ENCODE data around the gene SYNE3.
"Not testable (repeated sequence)": the region's sequence is repeated elsewhere in the genome, so short reads cannot be mapped to it uniquely, and the experiment has no call there.

SYNE3 gene

DNA sequence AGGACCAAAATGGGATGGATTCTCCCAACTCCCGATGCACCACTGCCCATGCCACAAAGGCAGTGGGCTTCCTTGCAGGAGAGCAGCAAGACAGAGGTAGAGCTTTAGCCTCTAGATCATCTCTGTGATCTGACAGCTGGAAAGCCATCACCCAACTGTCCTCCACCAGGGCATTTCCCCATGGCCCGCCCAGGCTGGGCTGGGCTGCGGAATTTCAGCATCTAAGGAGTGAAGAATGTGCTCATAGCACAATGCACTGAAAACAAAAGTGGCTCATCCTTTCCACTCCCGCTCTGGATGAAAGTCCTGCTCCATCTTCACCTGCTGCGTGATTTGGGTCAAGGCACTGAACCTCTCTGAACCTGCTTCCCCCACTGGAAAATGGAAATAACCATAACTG is 5.6 kb downstream of the SYNE3 start:
- no peak for DNase-seq (ENCODE audit: low read depth)

DNA sequence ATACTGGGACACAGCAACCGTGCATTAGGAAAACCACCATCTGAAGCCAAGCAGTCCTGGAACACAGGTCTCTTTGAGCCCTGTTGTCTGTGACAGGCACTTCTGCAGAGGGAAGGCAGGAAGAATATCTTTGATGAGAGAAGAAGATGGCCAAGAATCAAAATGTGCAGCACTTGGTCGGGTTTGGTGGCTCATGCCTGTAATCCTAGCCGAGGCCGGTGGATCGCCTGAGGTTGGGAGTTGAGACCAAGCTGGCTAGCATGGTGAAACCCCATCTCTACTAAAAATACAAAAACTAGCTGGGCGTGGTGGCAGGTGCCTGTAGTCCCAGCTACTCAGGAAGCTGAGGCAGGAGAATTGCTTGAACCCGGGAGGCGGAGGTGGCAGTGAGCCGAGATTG is 6.1 kb downstream of the SYNE3 start:
- not testable (repeated sequence) for H3K4me3 ChIP-seq (ENCODE audit: low read length); DNase-seq (ENCODE audit: low read depth)

More for the DNA sequence above, 5.6 kb downstream of the SYNE3 start:
- H3K4me3 ChIP-seq (ENCODE audit: low read length): no peak overlapping the region
- TF ChIP-seq, protein P1, sequence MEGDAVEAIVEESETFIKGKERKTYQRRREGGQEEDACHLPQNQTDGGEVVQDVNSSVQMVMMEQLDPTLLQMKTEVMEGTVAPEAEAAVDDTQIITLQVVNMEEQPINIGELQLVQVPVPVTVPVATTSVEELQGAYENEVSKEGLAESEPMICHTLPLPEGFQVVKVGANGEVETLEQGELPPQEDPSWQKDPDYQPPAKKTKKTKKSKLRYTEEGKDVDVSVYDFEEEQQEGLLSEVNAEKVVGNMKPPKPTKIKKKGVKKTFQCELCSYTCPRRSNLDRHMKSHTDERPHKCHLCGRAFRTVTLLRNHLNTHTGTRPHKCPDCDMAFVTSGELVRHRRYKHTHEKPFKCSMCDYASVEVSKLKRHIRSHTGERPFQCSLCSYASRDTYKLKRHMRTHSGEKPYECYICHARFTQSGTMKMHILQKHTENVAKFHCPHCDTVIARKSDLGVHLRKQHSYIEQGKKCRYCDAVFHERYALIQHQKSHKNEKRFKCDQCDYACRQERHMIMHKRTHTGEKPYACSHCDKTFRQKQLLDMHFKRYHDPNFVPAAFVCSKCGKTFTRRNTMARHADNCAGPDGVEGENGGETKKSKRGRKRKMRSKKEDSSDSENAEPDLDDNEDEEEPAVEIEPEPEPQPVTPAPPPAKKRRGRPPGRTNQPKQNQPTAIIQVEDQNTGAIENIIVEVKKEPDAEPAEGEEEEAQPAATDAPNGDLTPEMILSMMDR (conservative IDR thresholded peaks at IDR 0.05; ENCODE audit: low read length): no peak

DNA sequence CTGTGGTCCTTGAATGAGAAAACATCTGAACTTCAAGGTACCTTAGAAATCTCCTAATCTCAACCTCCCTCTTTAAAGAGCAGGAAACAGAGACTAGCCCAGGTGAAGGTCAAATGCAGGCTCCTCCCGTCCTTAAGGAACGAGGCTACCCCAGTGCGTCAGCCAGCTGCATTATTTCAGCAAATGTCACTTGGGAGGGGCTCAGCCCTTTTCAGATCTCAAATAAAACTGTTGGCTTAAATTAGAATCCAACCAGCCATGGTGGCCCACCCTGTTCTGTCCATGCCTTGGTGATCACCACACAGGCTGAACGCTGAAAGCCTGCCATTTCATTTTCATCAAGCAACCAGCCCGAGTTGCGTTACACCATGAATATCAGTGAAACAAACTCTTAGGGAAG is 7.0 kb downstream of the SYNE3 start:
- DNase-seq (ENCODE audit: low read depth): no peak
- H3K4me3 ChIP-seq (ENCODE audit: low read length): no peak overlapping the region
- TF ChIP-seq, protein P1 (conservative IDR thresholded peaks at IDR 0.05; ENCODE audit: low read length): no peak

DNA sequence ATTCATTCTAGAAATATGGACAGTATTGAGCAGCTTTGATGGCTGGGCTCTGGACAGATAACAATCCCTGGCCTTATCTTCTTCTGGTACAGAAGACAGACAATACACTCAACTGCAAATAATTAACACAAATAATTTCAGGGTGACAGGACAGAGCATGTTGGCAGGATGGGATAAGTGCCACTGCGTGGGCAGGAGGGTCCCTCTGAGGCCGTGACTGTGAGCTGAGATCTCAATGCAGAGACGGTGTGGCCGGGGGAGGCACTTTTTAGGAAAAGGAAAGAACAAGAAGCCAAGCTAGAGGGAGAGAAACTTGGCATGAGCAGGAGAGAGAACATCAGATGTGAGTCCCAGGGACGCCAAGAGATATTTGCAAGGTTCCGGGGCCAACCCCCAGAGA is 8.1 kb downstream of the SYNE3 start:
- no peak for DNase-seq (ENCODE audit: low read depth)
- TF ChIP-seq, protein P1 (conservative IDR thresholded peaks at IDR 0.05; ENCODE audit: low read length): no peak
- H3K4me3 ChIP-seq (ENCODE audit: low read length): no peak overlapping the region

DNA sequence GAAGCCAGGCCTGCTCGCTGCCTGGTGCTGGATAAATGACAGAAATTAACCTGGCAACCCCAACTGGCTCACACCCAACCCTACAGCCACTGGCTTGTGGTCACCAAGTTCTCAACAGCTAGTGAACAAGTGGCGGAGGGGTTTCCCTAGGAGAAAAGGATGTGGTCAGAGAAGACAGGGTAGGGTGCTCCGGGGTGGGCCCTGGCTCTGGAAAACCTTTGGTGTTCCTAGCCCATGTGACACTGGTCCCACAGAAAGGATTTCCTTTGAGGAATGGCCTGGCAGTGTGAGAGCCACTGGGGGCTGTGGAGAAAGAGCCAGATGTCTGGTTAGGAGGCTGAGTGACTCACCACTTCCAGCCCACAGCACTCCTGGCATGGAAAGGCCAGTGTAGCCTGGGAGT is 8.7 kb downstream of the SYNE3 start:
- DNase-seq (ENCODE audit: low read depth): peak; percentile 77
- H3K4me3 ChIP-seq (ENCODE audit: low read length): no peak overlapping the region
- TF ChIP-seq, protein P1 (conservative IDR thresholded peaks at IDR 0.05; ENCODE audit: low read length): no peak

DNA sequence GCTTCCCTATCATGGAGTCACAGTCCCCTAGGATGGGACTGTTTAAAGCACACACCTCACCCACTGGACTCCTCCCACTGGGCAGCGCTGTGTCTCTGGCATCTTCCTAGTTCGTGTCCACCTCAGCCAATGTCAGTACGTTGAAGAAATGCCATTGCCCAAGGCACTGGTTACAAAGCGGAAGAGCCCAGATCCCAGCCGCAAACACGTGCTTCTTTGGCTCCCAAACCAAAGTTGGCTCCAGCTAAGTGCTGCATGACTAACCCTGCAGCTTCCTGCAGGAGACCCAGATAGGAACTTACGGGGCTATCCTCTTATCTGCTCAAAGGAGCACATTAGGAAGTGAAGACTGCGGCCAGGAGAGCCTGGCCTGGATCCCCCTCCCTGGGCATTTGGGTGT is 9.3 kb downstream of the SYNE3 start:
- DNase-seq (ENCODE audit: low read depth): peak; percentile 96
- H3K4me3 ChIP-seq (ENCODE audit: low read length): no peak overlapping the region

DNA sequence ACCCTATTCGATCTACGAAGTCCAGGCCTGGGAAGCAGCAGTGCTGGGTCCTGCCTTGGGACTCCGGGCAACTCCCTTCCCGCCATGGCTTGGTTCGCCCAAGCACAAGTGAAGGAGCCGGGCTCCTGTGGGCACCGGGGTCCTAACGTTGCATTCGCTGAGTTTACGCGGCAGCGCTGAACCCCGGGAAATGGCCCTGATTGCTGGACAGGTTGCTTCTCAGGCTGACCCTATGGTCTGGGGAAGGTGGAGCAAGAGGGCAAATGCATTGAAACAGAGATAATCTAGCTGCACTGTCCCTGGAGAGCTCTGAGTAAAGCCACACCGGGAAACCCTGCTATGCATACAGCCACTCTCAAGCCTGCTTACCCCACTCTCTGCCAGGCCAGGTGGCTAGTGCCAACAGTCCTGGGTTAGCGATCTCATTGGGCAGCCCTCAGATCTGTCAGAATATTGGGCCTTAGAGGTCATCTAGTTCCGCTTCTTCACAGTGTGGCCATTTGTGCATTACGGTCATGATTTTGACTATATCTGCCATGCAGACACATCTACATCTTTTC is 11.3 kb downstream of the SYNE3 start:
- no peak overlapping the region for H3K4me3 ChIP-seq (ENCODE audit: low read length)
- TF ChIP-seq, protein P1 (conservative IDR thresholded peaks at IDR 0.05; ENCODE audit: low read length): no peak
- no peak for DNase-seq (ENCODE audit: low read depth)

More for the DNA sequence above, 9.3 kb downstream of the SYNE3 start:
- TF ChIP-seq, protein P1 (conservative IDR thresholded peaks at IDR 0.05; ENCODE audit: low read length): no peak; the same call in 1 of the 2 replicates
